ENCODE measurements around the gene KRTAP12-2. TPM values are rescaled to one million over a fixed set of nuclear protein-coding genes. Genes with fewer than 3 reads are reported as not detected.
A peak's percentile ranks its signal among the peaks of the same experiment; 100 is the strongest.

KRTAP12-2 gene
- not detected for total RNA-seq
- not detected for polyA plus RNA-seq
- long read RNA-seq, donor 1, result 0 reads
- long read RNA-seq, donor 2, result 0 reads
- long read RNA-seq, donor 3, result 0 reads

GRCh38 chr21:44666401-44667320, at the start of gene KRTAP12-2:
Gene KRTAP12-2 (minus strand): TSS chr21:44666927. CDS start chr21:44666886, 41 bp downstream.
- DNase-seq (peak in 4 of 5 donors; percentile 29 to 85 (median 66)), ATAC-seq (peak; percentile 93 to 99 (median 98))
- intact Hi-C loops (cut with DNase I), result loop anchor here in 1 of 10 donors (10.0 kb wide), 1 partner anchor 58 kb away; no protein-coding TSS in a partner anchor
- Histone ChIP-seq H3K27me3 (no peaks in the 10 kb centered on the region), H3K36me3 (no peaks in the 10 kb centered on the region), H3K9me3 (peaks cover 0 to 19% (median 4%) of the 10 kb centered on the region in 12 donors), H3K4me1 (no peaks in the 10 kb centered on the region), H3K4me3 (no peak within 1 kb of the TSS), H3K27ac (peak within 1 kb of the TSS in 1 of 12 donors; percentile 31)
- TF ChIP-seq POLR2A (IDR thresholded peaks at IDR 0.05), result no peak
- no peak for TF ChIP-seq CTCF (IDR thresholded peaks at IDR 0.05)
- 51 to 69% (median 57%) methylated on average over 17 to 19 of the region's 19 CpGs for WGBS, 4 donors

- H3K27ac ChIP-seq, result no peak overlapping the region
- ATAC-seq (no peak), DNase-seq (no peak)
- no peaks in the 10 kb centered on the region for H3K36me3 ChIP-seq
- intact Hi-C loops (cut with DNase I), result loop anchor here in 1 of 10 donors (10.0 kb wide), 1 partner anchor 90 kb away; the partner anchor contains the start of gene KRTAP10-9
- TF ChIP-seq CTCF (IDR thresholded peaks at IDR 0.05) (no peak), POLR2A (IDR thresholded peaks at IDR 0.05) (no peak)
- peaks cover 0 to 17% (median 5%) of the 10 kb centered on the region in 12 donors for H3K4me1 ChIP-seq
- H3K4me3 ChIP-seq, result no peak overlapping the region
- peaks cover 7 to 65% (median 38%) of the 10 kb centered on the region in 9 donors for H3K27me3 ChIP-seq
- H3K9me3 ChIP-seq, result no peaks in the 10 kb centered on the region
- WGBS, 4 donors, result 24 to 48% (median 32%) methylated on average over 8 of the region's 8 CpGs
Measured at GRCh38 chr21:44714905-44715304, 48.2 kb upstream of the KRTAP12-2 start.

- intact Hi-C loops (cut with DNase I), result loop anchor here in 1 of 10 donors (10.0 kb wide), 1 partner anchor 89 kb away; the partner anchor contains the start of gene KRTAP10-9
- no peak for DNase-seq
Measured at GRCh38 chr21:44713846-44714245, 47.1 kb upstream of the KRTAP12-2 start.

More at GRCh38 chr21:44713846-44714245, 47.1 kb upstream of the KRTAP12-2 start:
- Histone ChIP-seq H3K4me3 (no peak overlapping the region), H3K4me1 (peaks cover 0 to 28% (median 12%) of the 10 kb centered on the region in 12 donors), H3K27me3 (peaks cover 11 to 71% (median 47%) of the 10 kb centered on the region in 9 donors), H3K36me3 (no peaks in the 10 kb centered on the region), H3K9me3 (no peaks in the 10 kb centered on the region), H3K27ac (no peak overlapping the region)
- no peak for TF ChIP-seq CTCF (IDR thresholded peaks at IDR 0.05)
- no peak for TF ChIP-seq POLR2A (IDR thresholded peaks at IDR 0.05)
- no peak for ATAC-seq
- WGBS, 4 donors, result 87 to 91% (median 90%) methylated on average over 10 of the region's 10 CpGs
